GM10248 (cell line): ENCODE results near the gene CCN6.

Experiments used
- CTCF ChIA-PET: fragments of 300-600 bp; sonication (Branson Sonifier 250); formaldehyde crosslinking; extraction: SDS; loops from one replicate; lab custom pipeline; 2021; ENCODE audit warnings: antibody characterized with exemption; lab: Yijun Ruan, JAX
- POLR2A ChIA-PET: fragments of 350-650 bp; sonication (Branson Sonifier 250); formaldehyde crosslinking; extraction: SDS; loops from one replicate; lab custom pipeline; 2020; ENCODE audit warnings: antibody characterized with exemption; lab: Yijun Ruan, JAX
- DNase-seq: peaks from one replicate; pipeline ENCODE4 v3.0.0; 2012; ENCODE audit errors: extremely low spot score
- TF ChIP-seq, protein P1 (sequence below): IDR thresholded peaks from 2 replicates; pipeline ENCODE4 v1.5.1; 2012; ENCODE audit warnings: mild to moderate bottlenecking, low read depth; ENCODE audit errors: extremely low read depth, missing control alignments, control extremely low read depth

CCN6 gene

DNA sequence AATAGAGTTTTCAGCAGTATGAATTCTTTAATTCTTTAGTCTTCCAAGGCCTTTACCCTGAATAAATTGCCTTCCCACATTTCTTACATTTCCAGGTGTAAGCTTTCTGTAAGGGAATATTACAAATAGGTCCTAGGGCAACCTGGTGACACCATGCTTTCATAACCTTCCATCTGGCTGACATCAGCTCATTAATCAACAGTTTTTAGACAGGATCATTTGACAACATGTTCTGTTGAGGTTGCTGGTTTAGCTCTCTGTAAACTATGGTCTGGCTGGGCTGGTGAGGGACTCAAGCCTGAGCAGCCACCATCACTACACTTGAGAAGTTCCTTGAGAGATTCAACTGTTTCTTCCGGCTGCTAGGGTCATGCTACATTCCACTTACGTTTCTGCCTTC, 52.7 kb downstream of the CCN6 start:
- TF ChIP-seq, protein P1, sequence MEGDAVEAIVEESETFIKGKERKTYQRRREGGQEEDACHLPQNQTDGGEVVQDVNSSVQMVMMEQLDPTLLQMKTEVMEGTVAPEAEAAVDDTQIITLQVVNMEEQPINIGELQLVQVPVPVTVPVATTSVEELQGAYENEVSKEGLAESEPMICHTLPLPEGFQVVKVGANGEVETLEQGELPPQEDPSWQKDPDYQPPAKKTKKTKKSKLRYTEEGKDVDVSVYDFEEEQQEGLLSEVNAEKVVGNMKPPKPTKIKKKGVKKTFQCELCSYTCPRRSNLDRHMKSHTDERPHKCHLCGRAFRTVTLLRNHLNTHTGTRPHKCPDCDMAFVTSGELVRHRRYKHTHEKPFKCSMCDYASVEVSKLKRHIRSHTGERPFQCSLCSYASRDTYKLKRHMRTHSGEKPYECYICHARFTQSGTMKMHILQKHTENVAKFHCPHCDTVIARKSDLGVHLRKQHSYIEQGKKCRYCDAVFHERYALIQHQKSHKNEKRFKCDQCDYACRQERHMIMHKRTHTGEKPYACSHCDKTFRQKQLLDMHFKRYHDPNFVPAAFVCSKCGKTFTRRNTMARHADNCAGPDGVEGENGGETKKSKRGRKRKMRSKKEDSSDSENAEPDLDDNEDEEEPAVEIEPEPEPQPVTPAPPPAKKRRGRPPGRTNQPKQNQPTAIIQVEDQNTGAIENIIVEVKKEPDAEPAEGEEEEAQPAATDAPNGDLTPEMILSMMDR = no peak
- POLR2A ChIA-PET = no interaction called here
- CTCF ChIA-PET = interaction anchor here (1.4 kb wide), 1 partner anchor 18 kb away, joined by 4 read pairs; no protein-coding TSS in a partner anchor

DNA sequence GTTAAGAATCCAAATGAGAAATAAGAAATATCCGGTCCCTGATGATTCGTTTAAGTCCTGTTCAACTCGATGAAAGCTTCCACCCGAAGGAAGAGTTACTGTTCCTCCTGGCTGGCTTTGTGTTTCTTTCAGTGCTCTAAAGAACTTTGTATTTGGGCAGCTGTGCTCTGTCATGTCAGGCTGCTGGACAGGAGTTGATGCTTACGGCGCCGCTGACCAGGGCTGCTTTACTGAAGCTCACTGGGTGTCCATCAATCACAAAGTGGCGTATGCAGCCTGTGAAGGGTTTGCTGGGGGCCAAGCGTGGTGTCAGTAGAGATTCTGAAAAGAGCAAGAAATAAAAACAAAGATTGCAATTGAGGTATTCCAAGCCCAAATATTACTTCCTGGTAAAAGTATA, 55.4 kb downstream of the CCN6 start:
- ChIA-PET CTCF (interaction anchor here (1.3 to 1.8 kb wide), 3 partner anchors 8 to 54 kb away, joined by 3 to 5 read pairs (median 4); no protein-coding TSS in a partner anchor), POLR2A (no interaction called here)
- DNase-seq = no peak
- TF ChIP-seq, protein P1 = no peak

More for the DNA sequence above, 52.7 kb downstream of the CCN6 start:
- DNase-seq = no peak

DNA sequence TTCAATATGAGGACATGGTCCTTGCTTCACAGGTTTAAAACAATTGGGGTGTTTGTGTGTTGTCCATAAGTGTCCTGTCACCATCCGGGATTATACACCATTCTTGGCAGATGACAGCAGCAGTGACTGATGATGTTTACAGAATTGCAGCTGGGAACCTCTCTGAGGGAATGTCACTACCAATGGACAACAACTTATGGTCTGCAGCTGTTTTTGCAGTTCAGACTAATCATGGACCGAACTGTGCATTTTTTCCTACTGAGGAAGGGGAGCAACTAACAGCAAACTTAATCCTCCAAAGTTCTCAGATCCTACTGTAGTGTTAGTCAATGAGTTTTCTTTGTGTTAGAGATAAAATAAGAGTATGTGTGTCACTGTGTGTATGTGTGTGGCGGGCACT, 59.5 kb downstream of the CCN6 start:
- ChIA-PET CTCF (no interaction called here), POLR2A (no interaction called here)
- DNase-seq = no peak
- TF ChIP-seq, protein P1 = no peak

DNA sequence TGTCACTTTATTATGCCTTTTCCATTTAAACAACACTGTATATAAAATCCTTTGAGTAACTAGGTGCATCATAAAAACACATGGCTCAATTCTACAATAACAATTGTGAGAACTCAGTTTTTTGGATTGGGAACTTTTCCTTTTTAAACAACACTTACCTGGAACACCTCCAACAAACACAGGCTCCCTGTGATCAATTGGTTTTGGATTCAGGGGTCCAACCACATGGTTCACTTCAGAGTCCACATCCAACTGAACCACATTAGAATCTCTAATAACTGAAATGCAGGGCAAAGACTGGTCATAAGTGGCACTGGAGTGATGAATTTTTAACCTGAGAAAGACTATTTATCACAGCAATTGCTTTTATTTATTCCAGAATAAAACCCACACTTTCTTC, 60.0 kb downstream of the CCN6 start:
- TF ChIP-seq, protein P1 = no peak
- DNase-seq = no peak
- ChIA-PET POLR2A (no interaction called here), CTCF (no interaction called here)

DNA sequence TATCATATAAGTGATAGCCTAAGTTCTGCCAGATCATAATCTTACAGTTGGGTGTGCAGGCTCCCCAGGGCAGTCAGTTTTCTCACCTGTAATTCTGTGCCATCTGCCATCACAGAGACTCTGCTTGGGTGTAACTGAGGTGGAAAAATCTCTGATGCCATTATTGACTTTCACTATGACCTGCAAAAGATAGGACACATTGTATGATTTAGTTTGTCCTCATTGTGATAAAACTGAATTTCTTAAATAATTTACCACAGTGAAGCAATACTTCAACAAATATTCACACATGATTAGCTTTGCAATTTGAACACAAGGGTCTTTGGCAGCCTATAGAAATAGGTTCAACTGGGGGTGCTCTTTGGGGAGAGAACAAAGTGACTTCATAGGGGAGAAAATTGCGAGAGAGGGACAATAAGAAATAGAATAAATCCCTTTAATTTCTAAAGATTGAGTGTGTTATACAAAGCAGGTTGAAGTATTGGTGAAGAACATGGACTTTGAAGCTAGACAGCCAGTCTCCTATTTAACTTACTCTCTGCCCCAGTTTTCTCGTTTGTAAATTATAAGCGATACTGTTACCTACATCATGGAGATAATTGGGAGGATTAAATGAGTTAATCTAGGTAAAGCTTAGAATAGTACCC, 60.8 kb downstream of the CCN6 start:
- TF ChIP-seq, protein P1 = no peak
- DNase-seq = no peak
- POLR2A ChIA-PET = no interaction called here
- CTCF ChIA-PET = no interaction called here

DNA sequence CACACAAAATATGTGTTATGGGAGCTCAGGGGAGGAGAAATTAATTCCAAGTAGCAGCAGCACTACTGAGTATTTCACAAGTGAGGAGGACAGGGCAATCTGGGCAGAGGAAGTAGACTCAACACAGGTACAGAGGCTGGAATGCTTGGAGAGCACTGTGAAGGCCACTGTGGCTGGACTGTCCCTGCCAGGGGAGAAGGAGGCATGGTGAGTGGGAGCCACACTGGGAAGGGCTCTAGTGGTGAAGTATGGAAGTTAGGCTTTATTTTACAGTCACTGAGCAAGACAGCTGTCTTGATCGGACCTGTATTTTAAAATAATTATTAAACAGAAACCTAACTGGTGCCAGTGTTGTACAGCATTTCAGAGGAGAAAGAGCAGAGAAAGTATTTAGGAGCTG, 62.3 kb downstream of the CCN6 start:
- ChIA-PET POLR2A (no interaction called here), CTCF (interaction anchor here (1.0 kb wide), 1 partner anchor 8 kb away, joined by 5 read pairs; no protein-coding TSS in a partner anchor)
- DNase-seq = no peak
- TF ChIP-seq, protein P1 = no peak
